Iris pigment epithelial cell (primary cell): ENCODE results near the gene PLAU.
A peak's percentile ranks its signal among the peaks of the same experiment; 100 is the strongest.
"Not testable (repeated sequence)": the region's sequence is repeated elsewhere in the genome, so short reads cannot be mapped to it uniquely, and the experiment has no call there.

ENCODE experiments used
- DNase-seq: peaks from one replicate; pipeline ENCODE4 v3.0.0-alpha.2; 2011; ENCODE audit warnings: low read depth

Gene PLAU

GRCh38 chr10:73950155-73950948 lies 39.4 kb downstream of the PLAU start:
- DNase-seq: no peak

DNA sequence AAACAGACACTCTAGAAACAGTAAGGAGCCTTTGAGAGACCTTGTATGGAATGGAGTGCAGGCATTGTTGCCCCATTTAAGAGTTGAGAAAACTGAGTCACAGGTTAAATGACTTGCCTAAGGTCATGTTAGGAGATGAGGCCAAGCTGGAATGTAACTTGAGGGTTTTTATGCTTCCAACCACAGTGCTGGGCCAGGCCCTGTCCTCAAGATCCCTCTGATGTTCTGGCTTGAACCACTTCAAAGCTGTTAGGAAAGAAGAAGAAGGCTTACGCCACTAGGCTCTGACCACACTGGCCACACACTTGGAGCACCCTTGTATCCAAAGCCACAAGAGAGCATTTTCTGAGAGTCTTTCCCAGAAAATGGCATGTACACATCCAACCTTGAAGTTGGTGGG lies 42.7 kb downstream of the PLAU start:
- DNase-seq: peak; percentile 71

DNA sequence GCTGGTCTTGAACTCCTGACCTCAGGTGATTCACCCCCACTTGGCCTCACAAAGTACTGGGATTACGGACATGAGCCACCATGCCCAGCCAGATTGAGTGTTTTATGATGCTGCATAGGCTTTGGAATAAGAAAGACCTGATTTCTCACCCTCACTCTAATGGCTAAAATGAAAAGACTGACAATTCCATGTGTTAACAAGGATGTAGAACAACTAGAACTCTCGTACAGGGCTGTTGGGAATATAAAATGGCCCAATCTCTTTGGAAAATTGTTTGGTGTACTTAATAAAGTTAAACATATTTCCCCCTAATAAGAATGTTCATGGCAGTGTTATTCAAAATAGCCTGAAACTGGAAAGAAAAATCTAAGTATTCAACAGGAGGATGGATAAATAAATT lies 43.8 kb downstream of the PLAU start:
- DNase-seq: no peak

- no peak for DNase-seq
Measured at GRCh38 chr10:73955719-73956118, 44.8 kb downstream of the PLAU start.

GRCh38 chr10:73956476-73957359 lies 45.8 kb downstream of the PLAU start:
- DNase-seq: peak; percentile 54

GRCh38 chr10:73959484-73960243 lies 48.7 kb downstream of the PLAU start:
- peak; percentile 55 for DNase-seq

DNA sequence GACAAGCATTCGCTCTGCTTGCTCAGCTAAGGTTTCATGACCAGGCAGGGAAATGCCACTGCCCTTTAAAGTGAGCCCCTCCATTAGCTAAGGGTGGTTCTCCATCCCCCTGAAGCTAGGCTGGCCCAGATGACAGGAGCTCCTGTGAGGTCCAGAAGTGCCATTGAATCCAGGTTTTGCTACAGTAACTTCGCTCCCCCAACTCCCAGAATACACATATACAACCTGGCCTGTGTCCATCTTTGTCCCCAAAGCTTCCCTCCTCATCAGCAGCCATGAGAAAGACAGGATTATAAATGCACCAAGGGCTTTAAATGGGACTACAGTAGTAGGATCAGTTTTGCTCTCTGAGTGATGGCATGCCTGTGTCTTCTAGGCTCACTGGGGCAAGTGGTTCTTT lies 51.5 kb downstream of the PLAU start:
- DNase-seq: no peak

GRCh38 chr10:73963533-73963932 lies 52.6 kb downstream of the PLAU start:
- DNase-seq: not testable (repeated sequence)

DNA sequence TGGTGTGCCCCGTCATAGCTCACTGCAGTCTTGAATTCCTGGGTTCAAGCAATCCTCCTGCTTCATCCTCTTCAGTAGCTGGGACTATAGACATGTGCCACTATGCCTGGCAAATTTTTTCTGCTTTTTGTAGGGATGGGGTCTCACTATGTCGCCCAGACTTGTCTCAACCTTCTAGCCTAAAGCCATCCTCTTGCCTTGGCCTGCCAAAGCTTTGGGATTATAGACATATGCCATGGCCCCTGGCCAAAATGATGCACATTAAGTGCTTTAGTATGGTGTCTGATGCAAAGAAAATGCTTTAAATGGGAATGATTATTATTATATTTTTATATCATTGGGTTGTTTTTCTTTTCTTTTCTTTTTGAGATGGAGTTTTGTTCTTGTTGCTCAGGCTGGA lies 53.8 kb downstream of the PLAU start:
- DNase-seq: no peak

- not testable (repeated sequence) for DNase-seq
Measured at GRCh38 chr10:73965267-73965889, 54.4 kb downstream of the PLAU start.

DNA sequence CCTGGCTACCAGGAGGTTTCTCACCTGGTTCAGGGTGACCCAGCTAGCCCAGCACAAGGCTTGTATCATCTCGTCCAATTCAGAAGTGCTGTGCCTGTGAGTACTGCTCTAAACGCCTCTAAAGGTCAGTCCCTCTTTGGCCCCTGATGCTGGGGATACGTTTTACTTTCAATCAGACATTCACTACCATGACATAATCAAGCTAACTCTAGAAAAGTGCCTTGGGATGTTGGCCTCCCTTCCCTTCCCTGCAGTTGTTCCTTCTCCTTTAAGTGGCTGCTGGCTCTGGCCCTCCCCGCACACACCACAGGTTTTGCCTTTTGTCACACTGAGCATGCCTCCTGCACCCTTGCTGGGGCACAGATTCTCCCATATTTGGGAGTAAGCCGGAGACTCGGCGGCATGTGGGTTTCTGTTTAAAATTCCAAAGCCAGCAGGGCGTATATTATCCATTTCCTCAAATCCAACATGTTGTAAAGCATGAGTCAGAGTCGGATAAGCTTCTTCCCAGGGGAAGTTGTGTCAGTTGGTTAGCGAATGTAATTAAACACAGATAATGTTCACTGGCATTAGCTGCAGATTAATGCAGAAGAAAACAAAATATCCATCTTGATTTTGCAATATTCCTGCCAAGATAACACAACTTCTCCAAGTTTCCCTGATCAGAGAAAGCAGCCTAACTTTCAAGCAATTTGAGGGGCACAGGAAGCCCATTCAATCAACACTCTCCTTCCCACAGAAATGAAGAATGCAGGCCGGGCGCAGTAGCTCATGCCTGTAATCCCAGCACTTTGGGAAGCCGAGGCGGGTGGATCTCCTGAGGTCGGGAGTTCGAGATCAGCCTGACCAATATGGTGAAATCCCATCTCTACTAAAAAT lies 55.2 kb downstream of the PLAU start:
- peak; percentile 78 for DNase-seq

DNA sequence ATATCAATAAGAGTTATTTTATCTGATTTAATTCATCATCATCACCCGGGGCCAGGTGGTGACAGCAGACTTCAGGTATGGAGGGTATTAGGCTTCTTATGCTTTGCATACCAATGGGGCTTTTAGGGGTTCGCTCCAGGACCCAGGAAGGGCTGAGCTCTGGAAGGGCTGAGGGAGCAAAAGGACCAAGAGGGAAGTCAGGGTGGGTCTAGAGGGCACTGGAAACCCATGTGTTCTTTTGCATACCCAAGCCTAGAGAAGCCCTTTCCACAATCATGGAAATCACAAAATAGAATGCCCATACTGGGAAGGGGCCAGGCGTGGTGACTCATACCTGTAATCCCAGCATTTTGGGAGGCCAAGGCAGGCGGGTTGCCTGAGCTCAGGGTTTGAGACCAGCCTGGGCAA lies 56.1 kb downstream of the PLAU start:
- no peak for DNase-seq
